B cell (primary cell): ENCODE data around the gene OR14K1. TPM values are rescaled to one million over a fixed set of nuclear protein-coding genes. Genes with fewer than 3 reads are reported as not detected.
"Not testable (repeated sequence)": the region's sequence is repeated elsewhere in the genome, so short reads cannot be mapped to it uniquely, and the experiment has no call there.

Source experiments
- ATAC-seq: fragments of 200-7000 bp; cut with Tn5 transposase; one replicate; pipeline ENCODE4 v1.10.0; 2021; ENCODE audit warnings: low read depth, mild to moderate bottlenecking, moderate number of reproducible peaks, moderate library complexity
- CTCF ChIA-PET: fragments of 350-600 bp; sonication (Branson Sonifier 250); formaldehyde crosslinking; loops from one replicate; lab custom pipeline; 2021; ENCODE audit warnings: antibody characterized with exemption, inconsistent platforms; lab: Charles Lee
- POLR2A ChIA-PET: fragments of 350-600 bp; sonication (Branson Sonifier 250); formaldehyde crosslinking; loops from one replicate; lab custom pipeline; 2021; ENCODE audit warnings: antibody characterized with exemption; lab: Charles Lee
- DNase-seq: peaks from one replicate; pipeline ENCODE4 v3.0.0; 2013
- H2AFZ ChIP-seq: 2 replicates; pipeline ENCODE4 v1.6.1; 2012; ENCODE audit warnings: mild to moderate bottlenecking, low read depth, low read length; ENCODE audit not compliant: insufficient read depth, poor library complexity, severe bottlenecking
- H3K27ac ChIP-seq, 2 donors: 1 replicate in 1 of 2; 2 replicates in 1 of 2; pipeline ENCODE4 v1.5.1; 2012 to 2013; ENCODE audit warnings: low read length in 2 of 2, mild to moderate bottlenecking in 2 of 2, moderate library complexity in 1 of 2
- H3K27me3 ChIP-seq, 4 experiments: fragments of 200-600 bp in 1 of 4; sonication (generic) in 1 of 4; replicated peaks in 1 of 4; 1 replicate in 2 of 4; 2 replicates in 2 of 4; pipeline versions ENCODE4 v1.6.1 to v1.7.0; 2013 to 2016; ENCODE audit warnings: low read length in 3 of 4, mild to moderate bottlenecking in 2 of 4, mixed read lengths in 1 of 4, moderate library complexity in 1 of 4; ENCODE audit not compliant: insufficient read depth in 4 of 4, control insufficient read depth in 3 of 4; ENCODE audit errors: control extremely low read depth in 1 of 4
- H3K36me3 ChIP-seq, 2 experiments: replicated peaks in 1 of 2; 1 replicate in 1 of 2; 2 replicates in 1 of 2; pipeline versions ENCODE4 v1.6.1 to v1.7.1; 2013; ENCODE audit warnings: low read length in 1 of 2; ENCODE audit not compliant: insufficient read depth in 2 of 2, control insufficient read depth in 1 of 2; ENCODE audit errors: control extremely low read depth in 1 of 2, extremely low read depth in 1 of 2
- H3K4me1 ChIP-seq, 2 donors: fragments of 200-600 bp in 1 of 2; sonication (generic) in 1 of 2; 1 replicate in 1 of 2; 2 replicates in 1 of 2; pipeline versions ENCODE4 v1.5.1 to v1.6.1; 2013 to 2017; ENCODE audit warnings: low read length in 2 of 2; ENCODE audit not compliant: control insufficient read depth in 2 of 2, insufficient read depth in 2 of 2
- H3K4me2 ChIP-seq: replicated peaks from 2 replicates; pipeline ENCODE3; 2012; ENCODE audit warnings: mild to moderate bottlenecking, low read depth, low read length; ENCODE audit not compliant: poor library complexity, severe bottlenecking
- H3K4me3 ChIP-seq, 5 experiments: fragments of 200-600 bp in 1 of 5; sonication (generic) in 1 of 5; 1 replicate in 3 of 5; 2 replicates in 2 of 5; pipeline versions ENCODE4 v1.5.1 to v1.7.0; 2011 to 2016; ENCODE audit warnings: low read length in 4 of 5, mild to moderate bottlenecking in 4 of 5, low read depth in 2 of 5, control low read depth in 1 of 5, moderate library complexity in 1 of 5; ENCODE audit not compliant: insufficient read depth in 1 of 5; ENCODE audit errors: control extremely low read depth in 1 of 5, extremely low read depth in 1 of 5
- H3K79me2 ChIP-seq: fragments of 200-600 bp; sonication (generic); one replicate; pipeline ENCODE4 v1.6.0; 2016; ENCODE audit warnings: low read length; ENCODE audit not compliant: control insufficient read depth, insufficient read depth
- H3K9ac ChIP-seq: fragments of 200-600 bp; sonication (generic); 2 replicates; pipeline ENCODE4 v1.6.1; 2017; ENCODE audit warnings: mild to moderate bottlenecking, low read length, moderate library complexity
- H3K9me3 ChIP-seq, 3 donors: one replicate each; pipeline versions ENCODE4 v1.6.1 to v1.7.1; 2013; ENCODE audit warnings: low read length in 2 of 3; ENCODE audit not compliant: control insufficient read depth in 2 of 3, insufficient read depth in 1 of 3; ENCODE audit errors: control extremely low read depth in 1 of 3
- H4K20me1 ChIP-seq: 2 replicates; pipeline ENCODE4 v1.6.0; 2012; ENCODE audit warnings: mild to moderate bottlenecking, low read length; ENCODE audit not compliant: insufficient read depth, control insufficient read depth, poor library complexity, severe bottlenecking
- H3K27ac Mint-ChIP-seq: one replicate; pipeline ENCODE4 v1.8.0; 2021; ENCODE audit warnings: mixed read lengths
- H3K27me3 Mint-ChIP-seq: one replicate; pipeline ENCODE4 v1.8.0; 2021; ENCODE audit warnings: mixed read lengths
- H3K4me1 Mint-ChIP-seq: one replicate; pipeline ENCODE4 v1.8.0; 2021; ENCODE audit warnings: mixed read lengths
- H3K4me3 Mint-ChIP-seq: one replicate; pipeline ENCODE4 v1.8.0; 2021; ENCODE audit warnings: mixed read lengths
- H3K9me3 Mint-ChIP-seq: one replicate; pipeline ENCODE4 v1.8.0; 2022; ENCODE audit warnings: mixed read lengths; ENCODE audit not compliant: insufficient read depth
- CTCF ChIP-seq: fragments of 200-600 bp; IDR thresholded peaks from one replicate; pipeline ENCODE4 v1.8.0; 2022; ENCODE audit warnings: antibody characterized with exemption, mild to moderate bottlenecking
- EZH2 ChIP-seq: IDR thresholded peaks from 2 replicates; pipeline ENCODE4 v1.6.1; 2012; ENCODE audit warnings: borderline replicate concordance, low read depth, mild to moderate bottlenecking, moderate library complexity, low read length; ENCODE audit not compliant: insufficient read depth, poor library complexity, severe bottlenecking
- WGBS: methylation state at CpG from one replicate; pipeline ENCODE4 v1.1.5; 2013; ENCODE audit warnings: missing lambda C conversion rate; ENCODE audit not compliant: insufficient coverage; 5-methylcytosine and 5-hydroxymethylcytosine counted together
- intact Hi-C: fragments of 100-400 bp; cut with micrococcal nuclease; formaldehyde crosslinking; loops from one replicate; pipeline ENCODE4 v1.10.0; 2022
- polyA plus RNA-seq: library from polyadenylated mRNA; depleted of rRNA; stranded (reverse); fragments of >200 nt; gene quantifications from 2 replicates; pipeline ENCODE4 v1.2.3, GENCODE V29; 2012
- total RNA-seq, 2 donors: library from RNA; stranded (reverse); fragments of 120-200 nt in 1 of 2; gene quantifications; 1 replicate in 1 of 2; 2 replicates in 1 of 2; pipeline versions ENCODE4 v1.2.3 to v1.2.4, GENCODE V29; 2013 to 2022

Gene OR14K1
- total and polyA plus RNA-seq, 2 donors (not counting 1 experiment from before 2014, with no cell fraction given) = not detected

GRCh38 chr1:247741756-247742155 is 3.3 kb downstream of the OR14K1 start:
- Histone ChIP-seq H3K4me3 (no peak overlapping the region), H4K20me1 (no peaks in the 10 kb centered on the region), H3K27ac (no peak overlapping the region), H3K4me1 (no peaks in the 10 kb centered on the region), H3K9ac (no peak overlapping the region), H3K79me2 (no peaks in the 10 kb centered on the region), H3K36me3 (no peaks in the 10 kb centered on the region), H3K27me3 (no peaks in the 10 kb centered on the region), H3K4me2 (no peak overlapping the region), H2AFZ (no peak overlapping the region), H3K9me3 (no peaks in the 10 kb centered on the region)
- WGBS = no CpG with 5 or more reads among the region's 5 CpGs
- no peak overlapping the region for H3K4me3 Mint-ChIP-seq
- H3K27me3 Mint-ChIP-seq = peaks cover 3% of the 10 kb centered on the region
- TF ChIP-seq CTCF (no peak), EZH2 (no peak)
- intact Hi-C loops = no loop called here
- POLR2A ChIA-PET = no interaction called here
- no peak overlapping the region for H3K27ac Mint-ChIP-seq
- CTCF ChIA-PET = no interaction called here
- no peaks in the 10 kb centered on the region for H3K9me3 Mint-ChIP-seq
- DNase-seq (no peak), ATAC-seq (no peak)
- H3K4me1 Mint-ChIP-seq = no peaks in the 10 kb centered on the region

GRCh38 chr1:247742215-247742760 is 3.9 kb downstream of the OR14K1 start:
- ATAC-seq, H4K20me1 ChIP-seq, H3K4me1 Mint-ChIP-seq, H3K9ac ChIP-seq, H2AFZ ChIP-seq, H3K9me3 Mint-ChIP-seq, H3K27me3 ChIP-seq, H3K79me2 ChIP-seq, H3K27ac Mint-ChIP-seq, H3K9me3 ChIP-seq, intact Hi-C loops, H3K27ac ChIP-seq, H3K27me3 Mint-ChIP-seq, H3K4me3 Mint-ChIP-seq, H3K4me3 ChIP-seq, H3K4me1 ChIP-seq, DNase-seq, H3K4me2 ChIP-seq, POLR2A ChIA-PET, H3K36me3 ChIP-seq, CTCF ChIA-PET: not testable (repeated sequence)
- no CpG with 5 or more reads among the region's 3 CpGs for WGBS
